SU-DHL-6 (cell line): ENCODE data around the gene SRCAP.

Experiments
- H2AFZ ChIP-seq: fragments of 200-600 bp; sonication (generic); 2 replicates; pipeline ENCODE4 v1.6.1; 2014; ENCODE audit warnings: low read depth, mild to moderate bottlenecking, moderate library complexity, mixed read lengths, antibody characterized with exemption, low read length; ENCODE audit not compliant: severe bottlenecking
- H3F3A ChIP-seq: fragments of 200-600 bp; shearing (Covaris generic); 2 replicates; pipeline ENCODE4 v1.6.0; 2016; ENCODE audit warnings: antibody characterized with exemption, mild to moderate bottlenecking; ENCODE audit not compliant: insufficient read depth
- H3K27ac ChIP-seq: fragments of 200-600 bp; sonication (generic); 2 replicates; pipeline ENCODE4 v1.5.1; 2016; ENCODE audit warnings: low read depth, mild to moderate bottlenecking, low read length, moderate library complexity, mixed read lengths
- H3K27me3 ChIP-seq: fragments of 200-600 bp; sonication (generic), shearing (Covaris generic); 2 replicates; pipeline ENCODE4 v1.6.0; 2014; ENCODE audit warnings: mild to moderate bottlenecking, low read length
- H3K36me3 ChIP-seq: fragments of 200-600 bp; sonication (generic); 2 replicates; pipeline ENCODE4 v1.6.1; 2014; ENCODE audit warnings: mild to moderate bottlenecking, low read length, mixed read lengths
- H3K4me2 ChIP-seq: fragments of 300-600, 200-600 bp; shearing (Covaris generic), sonication (generic); 2 replicates; pipeline ENCODE4 v1.6.0; 2014; ENCODE audit warnings: low read length, low read depth, mild to moderate bottlenecking; ENCODE audit not compliant: poor library complexity, severe bottlenecking
- H3K4me3 ChIP-seq: fragments of 200-600 bp; sonication (generic); 2 replicates; pipeline ENCODE4 v1.5.1; 2014; ENCODE audit warnings: antibody characterized with exemption, low read length, mild to moderate bottlenecking, mixed read lengths; ENCODE audit not compliant: insufficient read depth, poor library complexity, severe bottlenecking
- H3K79me2 ChIP-seq: fragments of 200-600 bp; sonication (generic); 2 replicates; pipeline ENCODE4 v1.6.1; 2014; ENCODE audit warnings: mild to moderate bottlenecking, low read length, moderate library complexity; ENCODE audit not compliant: insufficient read depth
- H3K9ac ChIP-seq: fragments of 200-600 bp; sonication (generic); 2 replicates; pipeline ENCODE4 v1.7.0; 2014; ENCODE audit warnings: mild to moderate bottlenecking, low read length
- H3K9me2 ChIP-seq: fragments of 200-600 bp; sonication (generic); replicated peaks from 2 replicates; pipeline ENCODE4 v1.6.1; 2014; ENCODE audit warnings: low read length; ENCODE audit not compliant: insufficient read depth
- H3K9me3 ChIP-seq: fragments of 200-600 bp; sonication (generic); 2 replicates; pipeline ENCODE4 v1.6.1; 2014; ENCODE audit warnings: low read length, mixed read lengths; ENCODE audit not compliant: insufficient read depth
- H4K20me1 ChIP-seq: fragments of 200-600 bp; sonication (generic); 2 replicates; pipeline ENCODE4 v1.6.1; 2014; ENCODE audit warnings: low read depth, mild to moderate bottlenecking, antibody characterized with exemption, low read length, moderate library complexity, mixed read lengths
- CTCF ChIP-seq: fragments of 200-600 bp; sonication (generic); IDR thresholded peaks from one replicate; pipeline ENCODE4 v1.5.1; 2017; ENCODE audit warnings: antibody characterized with exemption, mild to moderate bottlenecking, low read length, moderate library complexity; ENCODE audit not compliant: insufficient read depth, poor library complexity, severe bottlenecking
- EZH2phosphoT487 ChIP-seq: fragments of 200-600 bp; sonication (generic), shearing (Covaris generic); conservative IDR thresholded peaks from 2 replicates; pipeline ENCODE4 v1.6.1; 2018; ENCODE audit warnings: mild to moderate bottlenecking, antibody characterized with exemption, low read length, moderate library complexity, mixed read lengths

SRCAP gene

GRCh38 chr16:30782486-30783279 is 83.7 kb downstream of the SRCAP start:
- Histone ChIP-seq H3K4me3 (no peak overlapping the region), H3K9me3 (no peaks in the 10 kb centered on the region), H3K9ac (no peak overlapping the region), H3K27ac (no peak overlapping the region), H2AFZ (no peak overlapping the region), H3F3A (no peaks in the 10 kb centered on the region), H4K20me1 (no peaks in the 10 kb centered on the region), H3K27me3 (no peaks in the 10 kb centered on the region), H3K36me3 (no peaks in the 10 kb centered on the region), H3K79me2 (no peaks in the 10 kb centered on the region), H3K4me2 (no peak overlapping the region), H3K9me2 (no peaks in the 10 kb centered on the region)
- TF ChIP-seq CTCF (no peak), EZH2phosphoT487 (no peak)

- Histone ChIP-seq H3K4me2 (no peak overlapping the region), H3K4me3 (no peak overlapping the region), H3K9me2 (no peaks in the 10 kb centered on the region), H3K9me3 (no peaks in the 10 kb centered on the region), H4K20me1 (no peaks in the 10 kb centered on the region), H2AFZ (no peak overlapping the region), H3K9ac (no peak overlapping the region), H3K27ac (no peak overlapping the region), H3F3A (no peaks in the 10 kb centered on the region), H3K27me3 (no peaks in the 10 kb centered on the region), H3K79me2 (no peaks in the 10 kb centered on the region), H3K36me3 (no peaks in the 10 kb centered on the region)
- TF ChIP-seq EZH2phosphoT487 (no peak), CTCF (no peak)
Observed at GRCh38 chr16:30783280-30784109, 84.5 kb downstream of the SRCAP start.

- Histone ChIP-seq H3K4me3 (no peak overlapping the region), H3K27me3 (no peaks in the 10 kb centered on the region), H3K79me2 (no peaks in the 10 kb centered on the region), H3K4me2 (no peak overlapping the region), H3K36me3 (no peaks in the 10 kb centered on the region), H3F3A (no peaks in the 10 kb centered on the region), H2AFZ (no peak overlapping the region), H3K9me2 (no peaks in the 10 kb centered on the region), H3K9ac (no peak overlapping the region), H4K20me1 (no peaks in the 10 kb centered on the region), H3K27ac (no peak overlapping the region), H3K9me3 (no peaks in the 10 kb centered on the region)
- no peak for TF ChIP-seq EZH2phosphoT487
- no peak for TF ChIP-seq CTCF
Observed at GRCh38 chr16:30784215-30784614, 85.2 kb downstream of the SRCAP start.
